Duodenal mucosa (tissue), 2 donors: ENCODE data around the gene RPS2.
"Not testable (repeated sequence)": the region's sequence is repeated elsewhere in the genome, so short reads cannot be mapped to it uniquely, and the experiment has no call there.

Experiments
- H3K27ac ChIP-seq: one replicate; pipeline ENCODE4 v1.7.0; 2013; ENCODE audit warnings: low read depth, low read length
- H3K27me3 ChIP-seq, 2 donors: one replicate each; pipeline ENCODE4 v1.7.0; 2013; ENCODE audit warnings: low read length in 2 of 2, control low read depth in 1 of 2; ENCODE audit not compliant: insufficient read depth in 2 of 2, control insufficient read depth in 1 of 2
- H3K36me3 ChIP-seq, 2 donors: one replicate each; pipeline ENCODE4 v1.7.0; 2013; ENCODE audit warnings: low read length in 2 of 2, control low read depth in 1 of 2; ENCODE audit not compliant: insufficient read depth in 2 of 2, control insufficient read depth in 1 of 2
- H3K4me1 ChIP-seq, 2 donors: one replicate each; pipeline ENCODE4 v1.7.0; 2013; ENCODE audit warnings: low read length in 2 of 2, control low read depth in 1 of 2; ENCODE audit not compliant: insufficient read depth in 2 of 2, control insufficient read depth in 1 of 2
- H3K4me3 ChIP-seq, 2 donors: one replicate each; pipeline ENCODE4 v1.7.0; 2013; ENCODE audit warnings: low read length in 2 of 2, low read depth in 1 of 2
- H3K9ac ChIP-seq, 2 donors: one replicate each; pipeline ENCODE4 v1.7.0; 2013; ENCODE audit warnings: low read length in 2 of 2, low read depth in 1 of 2
- H3K9me3 ChIP-seq, 2 donors: one replicate each; pipeline ENCODE4 v1.7.0; 2013; ENCODE audit warnings: low read length in 2 of 2, control low read depth in 1 of 2; ENCODE audit not compliant: control insufficient read depth in 1 of 2

RPS2 gene

GRCh38 chr16:1942047-1942809, 22.4 kb downstream of the RPS2 start:
- H3K36me3 ChIP-seq, result peaks cover 14 to 23% of the 10 kb centered on the region in 2 donors
- peaks cover 23 to 33% of the 10 kb centered on the region in 2 donors for H3K4me1 ChIP-seq
- peak overlapping the region; percentile 86 to 93 for H3K4me3 ChIP-seq
- no peak overlapping the region for H3K27ac ChIP-seq
- peak overlapping the region; percentile 74 to 82 for H3K9ac ChIP-seq
- no peaks in the 10 kb centered on the region for H3K27me3 ChIP-seq
- H3K9me3 ChIP-seq, result no peaks in the 10 kb centered on the region

DNA sequence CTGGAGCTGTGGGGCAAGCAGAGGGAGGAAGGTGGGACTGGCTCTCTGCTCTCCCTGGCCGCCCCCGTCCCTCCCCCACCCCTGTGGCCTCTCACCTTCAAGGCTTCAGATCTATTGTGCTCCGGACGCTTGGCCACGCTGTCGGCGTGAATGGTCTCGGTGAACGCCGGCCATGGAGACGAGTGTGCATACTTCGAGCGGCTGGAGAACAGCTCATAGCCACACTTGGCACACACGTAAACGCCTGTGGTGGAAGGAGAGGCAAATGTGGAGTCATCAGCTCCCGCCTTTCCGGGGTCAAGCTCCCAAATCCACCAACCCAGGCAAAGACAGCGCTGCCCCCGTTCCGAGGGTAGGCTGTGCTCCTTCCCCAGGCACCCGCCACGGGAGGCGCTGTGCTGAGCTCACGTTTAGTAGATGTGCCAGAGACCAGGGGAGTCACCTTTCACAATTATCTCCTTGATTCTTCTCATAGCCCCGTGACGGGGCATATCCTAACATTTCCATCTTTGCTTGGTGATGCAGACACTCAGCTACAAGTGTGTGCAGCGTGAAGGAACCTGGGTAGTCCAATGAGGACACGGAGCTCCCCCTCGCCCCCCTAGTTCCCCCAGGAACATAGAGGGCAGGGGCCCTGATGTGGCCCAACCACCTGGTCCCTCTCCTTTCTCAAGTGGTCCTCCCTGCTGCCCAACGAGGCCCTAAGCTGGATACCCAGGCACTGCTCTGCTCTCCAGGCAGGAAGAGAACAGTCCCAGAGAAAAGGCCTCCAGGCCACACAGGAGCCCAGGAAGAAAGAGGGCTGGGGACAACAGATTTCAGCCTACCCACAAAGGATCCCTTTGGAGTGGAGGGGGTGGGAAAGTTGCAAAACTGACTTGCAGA, 23.2 kb downstream of the RPS2 start:
- Histone ChIP-seq H3K27me3 (no peaks in the 10 kb centered on the region), H3K4me3 (peak overlapping the region; percentile 86 to 93), H3K4me1 (peaks cover 23 to 33% of the 10 kb centered on the region in 2 donors), H3K27ac (no peak overlapping the region), H3K9ac (peak overlapping the region in 1 of 2 donors; percentile 1), H3K9me3 (no peaks in the 10 kb centered on the region), H3K36me3 (peaks cover 14 to 26% of the 10 kb centered on the region in 2 donors)

- H3K27ac ChIP-seq, result no peak overlapping the region
These were observed 24.1 kb downstream of the RPS2 start for GRCh38 chr16:1940273-1941161.

DNA sequence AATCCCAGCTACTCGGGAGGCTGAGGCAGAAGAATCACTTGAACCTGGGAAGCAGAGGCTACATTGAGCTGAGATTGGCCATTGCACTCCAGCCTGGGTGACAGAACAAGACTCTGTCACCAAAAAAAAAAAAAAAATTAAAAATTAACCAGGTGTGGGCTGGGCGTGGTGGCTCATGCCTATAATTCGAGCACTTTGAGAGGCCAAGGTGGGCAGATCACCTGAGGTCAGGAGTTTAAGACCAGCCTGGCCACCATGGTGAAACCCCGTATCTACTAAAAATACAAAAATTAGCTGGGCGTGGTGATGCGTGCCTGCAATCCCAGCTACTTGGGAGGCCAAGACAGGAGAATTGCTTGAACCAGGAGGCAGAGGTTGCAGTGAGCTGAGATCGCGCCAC, 24.8 kb downstream of the RPS2 start:
- H3K27ac ChIP-seq, H3K27me3 ChIP-seq, H3K9me3 ChIP-seq, H3K9ac ChIP-seq, H3K4me3 ChIP-seq: not testable (repeated sequence)
- H3K4me1 ChIP-seq, result peaks cover 23 to 42% of the 10 kb centered on the region in 2 donors
- peaks cover 14 to 26% of the 10 kb centered on the region in 2 donors for H3K36me3 ChIP-seq

More at GRCh38 chr16:1940273-1941161, 24.1 kb downstream of the RPS2 start:
- H3K36me3 ChIP-seq, result peaks cover 14 to 26% of the 10 kb centered on the region in 2 donors
- peaks cover 23 to 36% of the 10 kb centered on the region in 2 donors for H3K4me1 ChIP-seq
- H3K27me3 ChIP-seq, result no peaks in the 10 kb centered on the region
- peak overlapping the region; percentile 28 to 48 for H3K4me3 ChIP-seq
- H3K9ac ChIP-seq, result peak overlapping the region in 1 of 2 donors; percentile 1
- H3K9me3 ChIP-seq, result no peaks in the 10 kb centered on the region

GRCh38 chr16:1938910-1939309, 25.7 kb downstream of the RPS2 start:
- H3K4me3 ChIP-seq, result no peak overlapping the region
- no peak overlapping the region for H3K27ac ChIP-seq
- H3K27me3 ChIP-seq, result no peaks in the 10 kb centered on the region

GRCh38 chr16:1938316-1938715, 26.3 kb downstream of the RPS2 start:
- no peaks in the 10 kb centered on the region for H3K9me3 ChIP-seq
- peaks cover 23 to 42% of the 10 kb centered on the region in 2 donors for H3K4me1 ChIP-seq
- H3K4me3 ChIP-seq, result no peak overlapping the region
- peaks cover 14 to 26% of the 10 kb centered on the region in 2 donors for H3K36me3 ChIP-seq
- no peak overlapping the region for H3K9ac ChIP-seq
- H3K27ac ChIP-seq, result no peak overlapping the region
- H3K27me3 ChIP-seq, result no peaks in the 10 kb centered on the region

More at GRCh38 chr16:1938910-1939309, 25.7 kb downstream of the RPS2 start:
- Histone ChIP-seq H3K4me1 (peaks cover 23 to 42% of the 10 kb centered on the region in 2 donors), H3K9me3 (no peaks in the 10 kb centered on the region), H3K36me3 (peaks cover 14 to 26% of the 10 kb centered on the region in 2 donors), H3K9ac (no peak overlapping the region)

GRCh38 chr16:1936945-1937479, 27.6 kb downstream of the RPS2 start:
- H3K4me3 ChIP-seq, result no peak overlapping the region
- no peaks in the 10 kb centered on the region for H3K9me3 ChIP-seq
- peaks cover 19 to 33% of the 10 kb centered on the region in 2 donors for H3K4me1 ChIP-seq
- H3K27ac ChIP-seq, result no peak overlapping the region
- H3K9ac ChIP-seq, result no peak overlapping the region
- H3K27me3 ChIP-seq, result no peaks in the 10 kb centered on the region
- peaks cover 14 to 26% of the 10 kb centered on the region in 2 donors for H3K36me3 ChIP-seq

GRCh38 chr16:1933097-1933661, 31.4 kb downstream of the RPS2 start:
- no peak overlapping the region for H3K4me3 ChIP-seq
- H3K27ac ChIP-seq, result no peak overlapping the region

More at GRCh38 chr16:1933097-1933661, 31.4 kb downstream of the RPS2 start:
- Histone ChIP-seq H3K9ac (no peak overlapping the region), H3K4me1 (peaks cover 3 to 11% of the 10 kb centered on the region in 2 donors), H3K36me3 (peaks cover 2 to 8% of the 10 kb centered on the region in 2 donors), H3K9me3 (no peaks in the 10 kb centered on the region), H3K27me3 (no peaks in the 10 kb centered on the region)
